Epithelial cell of esophagus (primary cell): ENCODE results near the gene ZNF335.

Experiments
- DNase-seq: peaks from one replicate; pipeline ENCODE4 v3.0.0; 2010; ENCODE audit warnings: low read depth
- H3K4me3 ChIP-seq: 2 replicates; pipeline ENCODE4 v1.5.1; 2011; ENCODE audit warnings: mild to moderate bottlenecking, low read length, control low read depth
- TF ChIP-seq, protein P1 (sequence below): IDR thresholded peaks from 2 replicates; pipeline ENCODE4 v1.5.1; 2011; ENCODE audit warnings: low read depth, mild to moderate bottlenecking, low read length, control low read depth, inconsistent platforms; ENCODE audit not compliant: insufficient read depth; ENCODE audit errors: missing control alignments

The ZNF335 gene

DNA sequence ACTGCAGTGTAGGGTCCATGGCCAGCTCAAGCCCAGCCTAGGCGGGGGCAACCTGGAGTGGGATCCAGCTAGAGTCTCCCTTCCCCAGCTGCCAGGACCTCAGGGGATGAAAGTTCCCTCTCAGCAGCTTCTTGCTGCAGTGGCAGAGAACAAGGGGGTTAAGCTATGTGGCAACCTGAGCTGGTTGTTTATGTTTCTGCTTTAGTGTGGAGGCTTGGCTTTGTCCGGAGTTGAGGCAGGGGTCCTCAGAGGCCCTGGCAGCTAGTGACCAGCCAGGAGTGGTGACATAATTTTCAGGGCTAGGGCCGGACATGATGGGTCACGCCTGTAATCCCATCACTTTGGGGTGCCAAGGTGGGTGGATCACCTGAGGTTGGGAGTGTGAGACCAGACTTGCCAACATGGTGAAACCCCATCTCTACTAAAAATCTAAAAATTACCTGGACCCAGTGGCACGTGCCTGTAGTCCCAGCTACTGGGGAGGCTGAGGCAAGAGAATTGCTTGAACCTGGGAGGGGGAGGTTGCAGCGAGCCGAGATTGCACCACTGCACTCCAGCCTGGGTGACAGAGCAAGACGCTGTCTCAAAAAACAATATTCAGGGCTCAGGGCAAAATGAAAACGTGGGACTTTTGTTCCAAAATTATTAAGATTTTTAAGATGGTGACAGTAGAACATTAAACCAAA lies 46.0 kb downstream of the ZNF335 start:
- no peak for DNase-seq
- no peak overlapping the region for H3K4me3 ChIP-seq
- TF ChIP-seq, protein P1, sequence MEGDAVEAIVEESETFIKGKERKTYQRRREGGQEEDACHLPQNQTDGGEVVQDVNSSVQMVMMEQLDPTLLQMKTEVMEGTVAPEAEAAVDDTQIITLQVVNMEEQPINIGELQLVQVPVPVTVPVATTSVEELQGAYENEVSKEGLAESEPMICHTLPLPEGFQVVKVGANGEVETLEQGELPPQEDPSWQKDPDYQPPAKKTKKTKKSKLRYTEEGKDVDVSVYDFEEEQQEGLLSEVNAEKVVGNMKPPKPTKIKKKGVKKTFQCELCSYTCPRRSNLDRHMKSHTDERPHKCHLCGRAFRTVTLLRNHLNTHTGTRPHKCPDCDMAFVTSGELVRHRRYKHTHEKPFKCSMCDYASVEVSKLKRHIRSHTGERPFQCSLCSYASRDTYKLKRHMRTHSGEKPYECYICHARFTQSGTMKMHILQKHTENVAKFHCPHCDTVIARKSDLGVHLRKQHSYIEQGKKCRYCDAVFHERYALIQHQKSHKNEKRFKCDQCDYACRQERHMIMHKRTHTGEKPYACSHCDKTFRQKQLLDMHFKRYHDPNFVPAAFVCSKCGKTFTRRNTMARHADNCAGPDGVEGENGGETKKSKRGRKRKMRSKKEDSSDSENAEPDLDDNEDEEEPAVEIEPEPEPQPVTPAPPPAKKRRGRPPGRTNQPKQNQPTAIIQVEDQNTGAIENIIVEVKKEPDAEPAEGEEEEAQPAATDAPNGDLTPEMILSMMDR: no peak

DNA sequence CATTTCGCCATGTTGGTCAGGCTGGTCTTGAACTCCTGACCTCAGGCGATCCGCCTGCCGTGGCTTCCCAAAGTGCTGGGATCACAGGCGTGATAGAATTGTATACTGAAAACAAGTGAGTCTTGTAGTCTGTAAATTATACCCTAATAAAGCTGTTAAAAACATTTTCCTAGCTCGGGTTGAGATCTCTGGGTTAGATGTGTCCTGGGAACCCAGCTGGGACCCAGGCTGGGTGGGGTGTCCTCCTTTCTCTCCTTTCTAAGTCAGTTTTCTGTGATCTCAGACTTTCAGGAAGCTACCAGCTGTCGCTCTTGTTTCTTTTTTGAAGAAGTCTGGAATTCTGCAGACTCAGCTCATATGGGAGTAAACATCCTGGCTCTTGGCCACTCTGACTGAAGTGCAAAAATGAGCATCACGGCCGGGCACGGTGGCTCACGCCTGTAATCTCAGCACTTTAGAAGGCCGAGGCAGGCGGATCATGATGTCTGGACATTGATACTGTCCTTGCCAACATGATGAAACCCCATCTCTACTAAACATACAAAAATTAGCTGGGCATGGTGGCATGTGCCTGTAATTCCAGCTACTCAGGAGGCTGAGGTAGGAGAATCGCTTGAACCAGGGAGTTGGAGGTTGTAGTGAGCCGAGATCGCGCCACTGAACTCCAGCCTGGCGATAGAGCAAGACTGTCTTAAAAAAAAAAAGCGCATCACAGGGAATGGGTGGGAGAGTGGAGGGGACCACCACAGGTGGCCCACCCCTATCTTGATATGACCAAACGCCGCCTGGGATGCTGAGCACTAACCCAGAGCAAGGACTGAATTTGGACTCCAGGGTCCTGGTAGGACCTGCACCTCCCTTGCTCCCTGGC lies 47.4 kb downstream of the ZNF335 start:
- no peak for DNase-seq
- TF ChIP-seq, protein P1: no peak

DNA sequence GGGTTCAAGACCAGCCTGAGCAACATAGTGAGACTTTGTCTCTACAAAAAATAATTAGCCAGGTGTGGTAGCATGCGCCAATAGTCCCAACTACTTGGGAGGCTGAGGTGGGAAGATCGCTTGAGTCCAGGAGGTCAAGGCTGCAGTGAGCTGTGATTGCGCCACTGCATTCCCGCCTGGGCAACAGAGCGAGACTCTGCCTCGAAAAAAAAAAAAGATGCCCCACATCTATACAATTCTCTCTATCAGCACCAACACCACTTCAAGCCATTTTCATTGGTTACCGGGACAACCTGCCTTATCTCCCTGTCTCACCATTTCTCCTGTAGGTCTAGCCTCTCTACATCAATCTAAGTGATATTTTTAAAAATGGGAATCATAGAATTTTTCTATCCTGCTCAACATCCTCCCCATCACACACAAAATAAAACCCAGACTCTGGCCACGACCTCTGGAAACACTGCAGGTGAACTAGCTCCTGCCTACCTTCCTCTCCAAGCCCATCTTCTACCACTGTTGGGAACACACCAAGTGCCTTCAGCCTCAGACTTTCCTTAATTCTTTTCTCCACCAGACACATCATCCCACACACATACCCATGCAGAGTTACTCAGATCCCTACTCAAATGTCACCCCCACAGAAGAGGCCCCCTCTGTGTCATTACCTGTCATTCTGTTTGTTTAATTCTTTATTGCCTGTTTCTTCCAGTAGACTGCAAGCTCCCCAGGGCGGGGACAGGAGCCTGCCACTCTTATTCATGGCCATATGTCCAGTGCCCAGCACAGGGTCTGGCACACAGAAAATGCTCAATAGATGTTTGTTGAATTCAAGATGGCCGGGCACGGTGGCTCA lies 50.4 kb downstream of the ZNF335 start:
- no peak for DNase-seq
- TF ChIP-seq, protein P1: no peak
- no peak overlapping the region for H3K4me3 ChIP-seq

More for the DNA sequence above, 47.4 kb downstream of the ZNF335 start:
- no peak overlapping the region for H3K4me3 ChIP-seq

DNA sequence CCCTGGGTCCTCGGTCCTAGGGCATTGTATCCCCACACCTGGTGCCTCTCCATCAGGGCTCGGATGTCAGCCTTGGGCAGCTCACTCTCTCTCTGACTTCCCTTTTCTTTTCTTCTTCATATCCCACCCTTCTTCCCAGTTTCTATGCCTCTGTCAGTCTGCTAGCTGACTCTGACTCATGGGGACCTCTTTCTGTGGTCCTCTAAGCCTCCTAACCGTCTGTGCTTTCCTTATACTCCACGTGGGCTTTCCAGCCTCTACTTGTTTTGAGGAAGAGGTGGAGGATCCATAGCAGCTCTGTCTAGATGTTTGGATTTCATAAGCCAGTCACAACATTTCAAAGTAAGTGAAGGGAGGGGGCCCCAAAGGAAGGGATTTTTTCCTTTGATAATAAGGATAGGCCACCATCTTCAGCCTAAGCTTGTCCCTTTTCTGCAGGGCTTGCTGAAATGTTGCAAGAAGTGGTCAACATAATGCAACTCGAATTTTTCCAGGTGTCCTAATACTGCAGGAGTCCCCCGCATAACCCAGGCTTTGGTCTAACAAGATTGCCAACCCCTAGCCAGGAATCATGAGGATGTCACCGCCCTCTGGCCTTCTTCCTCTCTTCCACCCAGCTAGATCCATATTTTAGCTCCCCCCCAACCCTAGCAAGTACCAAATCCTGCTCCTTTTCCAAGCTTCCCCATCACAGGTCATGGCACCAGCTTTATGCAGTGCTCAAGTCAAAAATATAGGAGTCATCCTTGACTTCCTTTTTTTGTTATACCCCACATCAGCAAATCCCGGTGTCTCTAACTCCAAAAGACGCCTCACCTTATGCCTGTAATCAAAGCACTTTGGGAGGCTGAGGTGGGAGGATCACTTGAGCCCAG lies 51.3 kb downstream of the ZNF335 start:
- TF ChIP-seq, protein P1: no peak
- DNase-seq: no peak
- no peak overlapping the region for H3K4me3 ChIP-seq

DNA sequence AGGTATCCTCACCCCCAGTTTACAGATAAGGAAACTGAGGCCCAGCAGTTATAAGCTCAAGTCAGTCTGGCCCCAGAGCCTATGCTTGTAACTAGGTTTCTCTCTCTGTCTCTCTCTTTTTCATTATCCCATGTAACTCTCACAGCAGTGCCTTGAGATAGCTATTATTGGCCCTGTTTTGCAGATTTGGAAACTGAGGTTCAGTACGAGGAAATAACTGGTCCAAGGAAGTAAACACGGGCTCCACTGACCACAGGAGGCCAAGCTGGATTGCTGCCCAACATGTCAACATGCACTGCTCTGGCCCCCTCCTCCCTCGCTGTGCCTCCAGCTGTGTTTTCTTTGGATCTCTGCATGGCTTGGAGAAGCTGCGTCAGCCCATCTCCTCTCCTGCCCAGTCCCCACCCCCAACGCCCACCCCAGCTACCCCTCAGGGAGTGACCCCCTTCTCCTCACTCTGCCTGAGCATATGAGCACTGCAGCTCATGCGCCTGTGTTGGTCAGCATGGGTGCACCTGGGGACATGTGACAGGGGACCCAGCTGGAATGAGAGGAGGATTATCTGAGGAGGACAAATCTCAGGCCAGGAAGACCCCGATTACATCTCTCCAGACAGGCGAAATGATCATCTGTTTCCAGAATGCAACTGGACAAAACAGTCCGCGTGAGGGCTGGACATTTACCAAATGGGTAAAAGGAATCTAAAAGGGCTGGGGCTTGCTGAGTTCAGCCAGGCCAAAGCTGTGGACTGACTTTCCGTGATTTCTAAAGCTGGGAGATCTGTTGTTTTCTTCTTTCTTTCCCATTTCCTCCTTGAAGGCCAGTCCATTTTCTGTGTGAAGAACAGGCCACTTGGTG lies 52.2 kb downstream of the ZNF335 start:
- TF ChIP-seq, protein P1: no peak
- no peak overlapping the region for H3K4me3 ChIP-seq
- DNase-seq: no peak
